COLO668 (cell line): ENCODE data around the gene RPTOR.
"Not testable (repeated sequence)": the region's sequence is repeated elsewhere in the genome, so short reads cannot be mapped to it uniquely, and the experiment has no call there.

Source experiments
- DNase-seq: peaks from one replicate; lab custom pipeline; 2025; ENCODE audit not compliant: unreplicated experiment; lab: John Stamatoyannopoulos, UW

RPTOR gene

GRCh38 chr17:80807014-80807413, 262.4 kb downstream of the RPTOR start:
- DNase-seq, result no peak

GRCh38 chr17:80807882-80808281, 263.2 kb downstream of the RPTOR start:
- no peak for DNase-seq

GRCh38 chr17:80811181-80812105, 266.8 kb downstream of the RPTOR start:
- DNase-seq, result no peak

GRCh38 chr17:80812362-80813088, 267.9 kb downstream of the RPTOR start:
- no peak for DNase-seq

- DNase-seq, result no peak
Measured at GRCh38 chr17:80813318-80813717, 268.7 kb downstream of the RPTOR start.

- no peak for DNase-seq
Measured at GRCh38 chr17:80814491-80814890, 269.9 kb downstream of the RPTOR start.

- no peak for DNase-seq
Measured at GRCh38 chr17:80815151-80815681, 270.6 kb downstream of the RPTOR start.

GRCh38 chr17:80815718-80816117, 271.1 kb downstream of the RPTOR start:
- not testable (repeated sequence) for DNase-seq

- DNase-seq, result no peak
Measured at GRCh38 chr17:80816241-80817103, 271.8 kb downstream of the RPTOR start.

- no peak for DNase-seq
Measured at GRCh38 chr17:80817321-80817845, 272.7 kb downstream of the RPTOR start.

- DNase-seq, result no peak
Measured at GRCh38 chr17:80817861-80818260, 273.2 kb downstream of the RPTOR start.

- DNase-seq, result no peak
Measured at GRCh38 chr17:80818871-80819270, 274.2 kb downstream of the RPTOR start.

- DNase-seq, result no peak
Measured at GRCh38 chr17:80819422-80820164, 275.0 kb downstream of the RPTOR start.

- DNase-seq, result no peak
Measured at GRCh38 chr17:80820331-80820730, 275.7 kb downstream of the RPTOR start.

- DNase-seq, result no peak
Measured at GRCh38 chr17:80821546-80821945, 276.9 kb downstream of the RPTOR start.

- no peak for DNase-seq
Measured at GRCh38 chr17:80822021-80822699, 277.5 kb downstream of the RPTOR start.

- no peak for DNase-seq
Measured at GRCh38 chr17:80822700-80823410, 278.2 kb downstream of the RPTOR start.

- no peak for DNase-seq
Measured at GRCh38 chr17:80824549-80825470, 280.2 kb downstream of the RPTOR start.
